Activated CD8-positive, alpha-beta T cell treated with anti-CD3 and anti-CD28 coated beads for 36 hours (primary cell): Measurements from ENCODE around the gene ANKMY1. TPM values are rescaled to one million over a fixed set of nuclear protein-coding genes. Genes with fewer than 3 reads are reported as not detected.

Experiments used
- ATAC-seq: fragments of 200-7000 bp; cut with Tn5 transposase; one replicate; pipeline ENCODE4 v1.10.0; 2021; ENCODE audit warnings: mild to moderate bottlenecking, moderate library complexity
- CTCF ChIA-PET: fragments of 350-600 bp; sonication (Branson Sonifier 250); formaldehyde crosslinking; loops from one replicate; lab custom pipeline; 2021; ENCODE audit warnings: antibody characterized with exemption; lab: Charles Lee
- POLR2A ChIA-PET: fragments of 350-600 bp; sonication (Branson Sonifier 250); formaldehyde crosslinking; loops from one replicate; lab custom pipeline; 2021; ENCODE audit warnings: antibody characterized with exemption; lab: Charles Lee
- DNase-seq: peaks from one replicate; pipeline ENCODE4 v3.0.0-alpha.2; 2020
- H3K27ac Mint-ChIP-seq: one replicate; pipeline ENCODE4 v1.8.0; 2021; ENCODE audit warnings: mild to moderate bottlenecking, mixed read lengths
- H3K27me3 Mint-ChIP-seq: one replicate; pipeline ENCODE4 v1.8.0; 2021; ENCODE audit warnings: mixed read lengths
- H3K36me3 Mint-ChIP-seq: one replicate; pipeline ENCODE4 v1.8.0; 2021; ENCODE audit warnings: low read depth, mixed read lengths
- H3K4me1 Mint-ChIP-seq: one replicate; pipeline ENCODE4 v1.8.0; 2021; ENCODE audit warnings: low read depth, mixed read lengths
- H3K4me3 Mint-ChIP-seq: one replicate; pipeline ENCODE4 v1.8.0; 2021; ENCODE audit warnings: mild to moderate bottlenecking, moderate library complexity, mixed read lengths
- H3K9me3 Mint-ChIP-seq: one replicate; pipeline ENCODE4 v1.8.0; 2021; ENCODE audit warnings: mixed read lengths
- intact Hi-C: fragments of 100-400 bp; cut with micrococcal nuclease; formaldehyde crosslinking; loops from one replicate; pipeline ENCODE4 v1.10.0; 2022
- total RNA-seq, 2 experiments: library from RNA; stranded (reverse); gene quantifications; one replicate each; pipeline ENCODE4 v1.2.3, GENCODE V29; 2021
- TF ChIP-seq, protein P1 (sequence below): fragments of 200-600 bp; IDR thresholded peaks from one replicate; pipeline ENCODE4 v1.8.0; 2022; ENCODE audit warnings: antibody characterized with exemption, mild to moderate bottlenecking

The ANKMY1 gene
- total RNA-seq, 2 experiments from 2014 or later, result 14.5 to 18.6 TPM

- H3K4me3 Mint-ChIP-seq, result no peak overlapping the region
- ChIA-PET POLR2A (interaction anchor here (1.0 kb wide), 1 partner anchor 9 kb away, joined by 3 read pairs; the partner anchor contains the start of gene CAPN10), CTCF (interaction anchor here (0.6 to 1.5 kb wide), 3 partner anchors 10 to 75 kb away, joined by 3 read pairs; no protein-coding TSS in a partner anchor)
- peaks cover 1% of the 10 kb centered on the region for H3K36me3 Mint-ChIP-seq
- no peaks in the 10 kb centered on the region for H3K9me3 Mint-ChIP-seq
- no peaks in the 10 kb centered on the region for H3K27me3 Mint-ChIP-seq
- intact Hi-C loops, result no loop called here
- peak; percentile 93 for ATAC-seq
- DNase-seq, result peak; percentile 66
- TF ChIP-seq, protein P1, sequence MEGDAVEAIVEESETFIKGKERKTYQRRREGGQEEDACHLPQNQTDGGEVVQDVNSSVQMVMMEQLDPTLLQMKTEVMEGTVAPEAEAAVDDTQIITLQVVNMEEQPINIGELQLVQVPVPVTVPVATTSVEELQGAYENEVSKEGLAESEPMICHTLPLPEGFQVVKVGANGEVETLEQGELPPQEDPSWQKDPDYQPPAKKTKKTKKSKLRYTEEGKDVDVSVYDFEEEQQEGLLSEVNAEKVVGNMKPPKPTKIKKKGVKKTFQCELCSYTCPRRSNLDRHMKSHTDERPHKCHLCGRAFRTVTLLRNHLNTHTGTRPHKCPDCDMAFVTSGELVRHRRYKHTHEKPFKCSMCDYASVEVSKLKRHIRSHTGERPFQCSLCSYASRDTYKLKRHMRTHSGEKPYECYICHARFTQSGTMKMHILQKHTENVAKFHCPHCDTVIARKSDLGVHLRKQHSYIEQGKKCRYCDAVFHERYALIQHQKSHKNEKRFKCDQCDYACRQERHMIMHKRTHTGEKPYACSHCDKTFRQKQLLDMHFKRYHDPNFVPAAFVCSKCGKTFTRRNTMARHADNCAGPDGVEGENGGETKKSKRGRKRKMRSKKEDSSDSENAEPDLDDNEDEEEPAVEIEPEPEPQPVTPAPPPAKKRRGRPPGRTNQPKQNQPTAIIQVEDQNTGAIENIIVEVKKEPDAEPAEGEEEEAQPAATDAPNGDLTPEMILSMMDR, result peak; percentile 62
- no peaks in the 10 kb centered on the region for H3K4me1 Mint-ChIP-seq
- no peak overlapping the region for H3K27ac Mint-ChIP-seq
Observed at GRCh38 chr2:240595381-240596079, 37.7 kb upstream of the ANKMY1 start.

DNA sequence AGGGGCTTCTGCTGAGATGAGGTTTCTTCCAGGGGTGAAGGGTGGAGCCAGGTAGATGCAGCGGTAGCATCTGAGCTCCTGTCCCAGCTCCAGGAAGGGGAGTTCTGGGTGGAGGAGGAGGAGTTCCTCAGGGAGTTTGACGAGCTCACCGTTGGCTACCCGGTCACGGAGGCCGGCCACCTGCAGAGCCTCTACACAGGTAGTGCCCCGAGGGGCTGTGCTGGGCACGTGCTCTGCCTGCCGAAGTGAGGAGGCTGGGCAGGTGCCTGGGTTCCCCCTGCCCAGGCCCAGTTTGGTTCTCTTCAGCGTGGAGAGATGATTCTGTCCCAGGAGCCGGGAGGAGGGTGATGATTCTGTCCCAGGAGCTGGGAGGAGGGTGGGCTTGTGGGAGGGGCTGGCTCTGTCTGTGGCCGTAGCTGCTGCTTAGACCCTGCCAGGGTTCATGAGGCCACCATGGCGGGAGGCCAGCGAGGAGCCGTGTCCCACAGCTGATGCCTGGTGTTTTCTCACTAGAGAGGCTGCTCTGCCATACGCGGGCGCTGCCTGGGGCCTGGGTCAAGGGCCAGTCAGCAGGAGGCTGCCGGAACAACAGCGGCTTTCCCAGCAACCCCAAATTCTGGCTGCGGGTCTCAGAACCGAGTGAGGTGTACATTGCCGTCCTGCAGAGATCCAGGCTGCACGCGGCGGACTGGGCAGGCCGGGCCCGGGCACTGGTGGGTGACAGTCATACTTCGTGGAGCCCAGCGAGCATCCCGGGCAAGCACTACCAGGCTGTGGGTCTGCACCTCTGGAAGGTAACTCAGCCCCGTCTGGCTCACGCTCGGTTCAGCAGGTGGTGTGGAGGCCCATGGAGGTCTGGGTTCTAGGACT is 37.0 kb upstream of the ANKMY1 start:
- DNase-seq (no peak), ATAC-seq (no peak)
- TF ChIP-seq, protein P1, result no peak
- intact Hi-C loops, result no loop called here
- Mint-ChIP-seq H3K9me3 (no peaks in the 10 kb centered on the region), H3K27ac (no peak overlapping the region), H3K4me1 (no peaks in the 10 kb centered on the region), H3K36me3 (peaks cover 1% of the 10 kb centered on the region), H3K4me3 (no peak overlapping the region), H3K27me3 (no peaks in the 10 kb centered on the region)
- ChIA-PET POLR2A (interaction anchor here (1.0 to 1.1 kb wide), 2 partner anchors 9 to 12 kb away, joined by 3 read pairs; partner anchors contain the start of gene CAPN10), CTCF (interaction anchor here (0.6 to 1.5 kb wide), 4 partner anchors 11 to 26 kb away, joined by 3 read pairs; partner anchors contain the start of gene RNPEPL1)

- no peaks in the 10 kb centered on the region for H3K27me3 Mint-ChIP-seq
- H3K27ac Mint-ChIP-seq, result no peak overlapping the region
- DNase-seq, result no peak
- no peak overlapping the region for H3K4me3 Mint-ChIP-seq
- no peak for ATAC-seq
- intact Hi-C loops, result no loop called here
- ChIA-PET POLR2A (interaction anchor here (1.1 kb wide), 2 partner anchors 13 to 28 kb away, joined by 3 read pairs; no protein-coding TSS in a partner anchor), CTCF (interaction anchor here (1.0 to 1.1 kb wide), 2 partner anchors 14 to 25 kb away, joined by 3 read pairs; partner anchors contain the start of gene RNPEPL1)
- TF ChIP-seq, protein P1, result no peak
- peaks cover 3% of the 10 kb centered on the region for H3K4me1 Mint-ChIP-seq
- H3K9me3 Mint-ChIP-seq, result no peaks in the 10 kb centered on the region
- H3K36me3 Mint-ChIP-seq, result peaks cover 1% of the 10 kb centered on the region
Observed at GRCh38 chr2:240593703-240594451, 36.1 kb upstream of the ANKMY1 start.

- intact Hi-C loops, result no loop called here
- ATAC-seq (no peak), DNase-seq (no peak)
- H3K4me3 Mint-ChIP-seq, result no peak overlapping the region
- no peak overlapping the region for H3K27ac Mint-ChIP-seq
- H3K4me1 Mint-ChIP-seq, result peaks cover 11% of the 10 kb centered on the region
- H3K36me3 Mint-ChIP-seq, result peaks cover 1% of the 10 kb centered on the region
- H3K9me3 Mint-ChIP-seq, result no peaks in the 10 kb centered on the region
- TF ChIP-seq, protein P1, result no peak
- no peaks in the 10 kb centered on the region for H3K27me3 Mint-ChIP-seq
- POLR2A ChIA-PET, result interaction anchor here (1.1 kb wide), 1 partner anchor 28 kb away, joined by 3 read pairs; no protein-coding TSS in a partner anchor
- CTCF ChIA-PET, result interaction anchor here (1.1 kb wide), 1 partner anchor 24 kb away, joined by 3 read pairs; the partner anchor contains the start of gene RNPEPL1
Observed at GRCh38 chr2:240593026-240593702, 35.4 kb upstream of the ANKMY1 start.
